GM19099 (cell line): ENCODE measurements around the gene FAM171A2.

Experiments used
- POLR2A ChIP-seq: IDR thresholded peaks from 3 replicates; pipeline ENCODE4 v1.6.1; 2011; ENCODE audit warnings: low read depth; ENCODE audit not compliant: insufficient read length; ENCODE audit errors: extremely low read depth

FAM171A2 gene

DNA sequence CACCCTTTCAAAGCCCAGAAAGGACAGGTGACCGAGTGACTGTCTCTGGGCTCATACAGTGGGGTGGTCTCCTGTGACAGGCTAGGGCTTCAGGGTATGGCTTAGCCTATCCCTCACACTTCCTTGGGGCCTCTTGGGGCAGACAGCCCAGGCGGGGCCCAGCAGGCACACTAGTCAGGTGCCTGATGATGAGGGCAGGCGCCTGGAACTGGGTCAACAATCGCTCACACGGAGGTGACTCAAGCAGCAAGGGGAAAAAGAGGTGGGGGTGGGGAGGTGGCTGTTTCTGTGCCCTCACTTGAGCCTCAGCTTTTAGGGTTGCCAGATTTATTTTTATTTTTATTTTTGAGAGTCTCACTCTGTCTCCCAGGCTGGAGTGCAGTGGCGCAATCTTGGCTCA, 25.0 kb downstream of the FAM171A2 start:
- no peak for TF ChIP-seq POLR2A

DNA sequence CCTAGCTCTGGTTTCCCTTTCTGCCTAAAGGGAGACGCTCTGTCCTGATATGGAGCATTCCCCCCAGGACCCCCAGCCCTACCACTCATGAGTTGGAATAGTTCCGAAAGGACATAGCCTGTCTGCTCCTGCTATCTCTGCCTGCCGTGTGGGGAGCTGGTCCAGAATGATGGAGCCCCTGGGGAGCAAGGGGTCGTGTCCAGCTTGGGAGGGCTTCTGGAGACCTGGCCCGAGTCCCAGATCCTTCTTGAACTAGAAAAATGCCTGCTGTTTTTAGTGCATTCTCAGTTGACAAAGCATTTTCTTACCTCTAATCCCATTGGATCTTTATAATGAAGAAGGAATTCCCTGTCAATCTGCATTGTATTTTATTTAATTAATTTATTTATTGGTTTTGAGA, 27.7 kb downstream of the FAM171A2 start:
- no peak for TF ChIP-seq POLR2A

DNA sequence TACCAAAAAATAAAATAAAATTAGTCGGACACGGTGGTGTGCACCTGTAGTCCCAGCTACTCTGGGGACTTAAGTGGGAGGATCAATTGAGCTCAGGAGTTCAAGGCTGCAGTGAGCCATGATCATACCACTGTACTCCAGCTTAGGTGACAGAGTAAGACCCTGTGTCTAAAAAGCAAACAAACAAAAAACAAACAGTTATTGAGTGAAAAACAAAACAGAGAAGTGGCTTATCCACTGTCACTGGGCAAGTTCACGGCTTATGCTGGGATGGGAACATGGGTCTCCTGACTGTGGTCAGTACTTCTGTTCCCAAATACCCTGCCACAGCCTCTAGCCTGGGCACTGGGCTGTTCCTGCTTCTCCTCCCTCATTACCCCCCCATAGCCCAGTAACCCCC, 28.1 kb downstream of the FAM171A2 start:
- no peak for TF ChIP-seq POLR2A

DNA sequence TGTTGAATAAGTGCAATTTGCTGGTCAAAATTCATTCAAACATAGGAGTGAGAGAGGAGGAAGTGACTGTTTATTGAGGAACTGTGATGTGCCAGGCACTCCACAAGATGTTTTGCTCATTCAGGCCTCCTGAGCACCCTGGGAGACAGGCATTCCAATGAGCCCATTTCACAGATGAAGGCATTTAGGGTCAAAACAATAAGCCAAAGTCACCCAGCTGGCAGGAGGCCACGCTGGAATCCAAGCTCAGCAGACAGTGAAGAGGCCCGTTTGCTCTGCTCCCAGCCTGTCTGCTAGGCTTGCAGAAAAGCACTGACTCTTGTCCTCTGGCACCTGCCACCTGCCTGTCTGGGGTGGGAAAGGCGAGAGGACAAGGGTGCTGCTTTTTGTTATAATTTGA, 28.9 kb downstream of the FAM171A2 start:
- TF ChIP-seq POLR2A = no peak

DNA sequence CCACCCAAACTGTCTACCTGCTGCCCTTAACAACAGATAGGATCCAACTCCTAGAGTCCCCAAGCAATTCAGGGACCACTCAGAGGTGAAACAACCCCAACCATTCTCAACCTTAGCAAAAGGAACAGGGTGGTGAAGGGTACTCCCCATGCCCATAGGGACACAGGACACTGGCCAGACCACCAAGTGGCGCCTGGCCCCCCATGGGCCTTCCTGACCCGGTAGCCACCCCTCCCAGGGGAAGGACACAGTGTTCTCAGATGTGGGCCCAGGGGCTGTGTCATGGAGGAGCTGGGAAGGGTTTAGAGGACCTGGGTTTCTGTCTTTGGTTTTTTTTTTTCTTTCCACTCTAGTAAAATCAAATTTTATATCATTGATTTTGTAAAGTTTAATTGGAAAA, 29.3 kb downstream of the FAM171A2 start:
- no peak for TF ChIP-seq POLR2A

DNA sequence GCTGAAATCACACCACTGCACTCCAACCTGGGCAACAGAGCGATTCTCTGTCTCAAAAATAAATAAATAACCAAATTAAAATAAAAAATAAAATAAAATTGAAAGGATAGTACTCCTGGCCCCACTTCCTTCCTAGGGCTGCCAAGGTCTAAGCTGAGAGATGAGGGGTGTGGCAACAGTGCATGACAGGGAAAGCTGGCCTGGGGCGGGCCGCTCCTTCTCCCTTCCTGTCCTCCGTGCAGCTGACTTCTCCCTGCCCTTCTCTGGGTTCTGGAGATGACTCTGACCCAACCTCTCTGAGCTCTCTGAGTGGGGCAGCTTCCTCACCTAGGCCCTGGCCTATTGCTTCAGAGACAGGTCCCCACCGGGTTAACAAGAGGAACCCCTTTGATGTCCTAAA, 30.3 kb downstream of the FAM171A2 start:
- no peak for TF ChIP-seq POLR2A

DNA sequence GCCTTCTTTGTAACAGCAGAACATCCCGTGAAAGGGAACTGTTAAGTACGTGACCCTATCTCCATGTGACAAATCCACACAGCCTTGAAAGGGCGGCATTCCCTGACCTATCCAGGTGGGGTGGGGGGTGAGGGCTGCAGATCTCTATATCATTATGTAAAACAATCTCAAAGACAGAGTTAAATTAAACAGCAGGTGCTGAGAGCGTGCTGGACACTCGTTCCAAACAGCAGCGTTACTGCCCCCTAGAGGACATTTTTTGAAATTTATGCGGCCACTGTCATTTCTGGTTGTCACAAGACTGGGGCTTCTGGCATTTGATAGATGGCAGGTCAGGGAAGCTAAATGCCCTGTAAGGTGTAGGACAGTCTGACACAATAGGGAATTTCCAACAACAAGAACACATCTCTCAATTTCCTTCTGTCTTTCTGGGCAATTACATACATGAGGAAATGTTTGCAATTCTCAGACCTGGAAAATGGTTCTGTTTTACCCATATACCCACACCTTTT, 32.3 kb downstream of the FAM171A2 start:
- TF ChIP-seq POLR2A = no peak

DNA sequence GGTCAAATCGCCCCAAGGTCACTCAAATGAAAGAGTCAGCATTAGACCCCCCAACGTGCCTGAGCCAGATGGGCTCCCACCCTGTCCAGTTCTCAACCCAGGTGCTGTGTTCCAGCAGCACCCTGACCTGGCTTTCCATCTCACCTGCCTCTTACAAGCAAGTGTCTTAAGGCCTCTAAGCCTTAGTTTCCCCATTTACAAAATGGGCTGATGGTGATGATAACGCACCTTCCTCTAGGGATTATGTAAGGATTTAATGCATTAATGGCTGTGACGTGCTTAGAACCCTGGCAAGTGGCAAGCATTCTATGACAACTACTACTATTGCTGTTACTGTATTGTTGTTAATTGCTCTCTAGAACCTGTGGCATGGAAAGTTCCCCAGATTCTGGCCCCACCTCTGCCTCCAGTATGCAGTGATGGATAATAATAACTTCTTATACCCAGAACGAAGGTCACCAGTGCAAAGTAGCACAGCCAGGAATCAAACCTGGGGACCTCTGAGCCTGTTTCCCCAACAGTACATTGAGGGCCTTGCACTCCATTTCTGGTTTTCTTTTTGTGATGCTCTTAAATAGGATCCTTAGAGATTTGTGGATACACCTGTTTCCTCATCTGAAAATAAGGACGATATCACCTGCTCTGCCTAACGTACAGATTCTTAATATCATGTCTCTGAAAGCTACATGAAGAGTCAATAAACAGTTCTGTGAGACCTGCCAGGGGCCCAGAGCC, 35.8 kb downstream of the FAM171A2 start:
- TF ChIP-seq POLR2A = no peak

DNA sequence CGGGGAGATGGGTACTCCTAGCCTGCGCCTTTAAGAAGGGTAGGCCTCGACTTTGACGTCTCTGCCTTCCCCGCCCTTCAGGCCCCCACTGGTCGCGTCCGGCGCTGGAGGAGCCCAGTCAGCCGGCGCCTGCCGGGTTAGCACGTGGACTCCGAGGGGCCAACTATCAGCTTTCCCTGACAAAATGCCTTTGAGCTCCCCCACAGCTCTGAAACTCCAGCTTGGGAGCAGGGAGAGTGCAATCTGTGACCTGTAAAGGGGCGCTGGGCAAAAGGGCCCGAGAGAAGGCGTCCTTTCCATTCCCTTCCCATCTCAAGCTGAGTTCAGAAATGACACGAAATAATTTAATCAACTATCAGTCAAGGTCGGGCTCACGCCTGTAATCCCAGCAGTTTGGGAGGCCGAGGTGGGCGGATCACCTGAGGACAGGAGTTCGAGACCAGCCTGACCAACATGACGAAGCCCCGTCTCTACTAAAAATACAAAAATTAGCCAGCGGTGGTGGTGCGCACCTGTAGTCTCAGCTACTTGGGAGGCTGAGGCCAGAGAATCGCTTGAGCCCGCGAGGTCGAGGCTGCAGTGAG, 36.7 kb downstream of the FAM171A2 start:
- TF ChIP-seq POLR2A = peak; percentile 23

DNA sequence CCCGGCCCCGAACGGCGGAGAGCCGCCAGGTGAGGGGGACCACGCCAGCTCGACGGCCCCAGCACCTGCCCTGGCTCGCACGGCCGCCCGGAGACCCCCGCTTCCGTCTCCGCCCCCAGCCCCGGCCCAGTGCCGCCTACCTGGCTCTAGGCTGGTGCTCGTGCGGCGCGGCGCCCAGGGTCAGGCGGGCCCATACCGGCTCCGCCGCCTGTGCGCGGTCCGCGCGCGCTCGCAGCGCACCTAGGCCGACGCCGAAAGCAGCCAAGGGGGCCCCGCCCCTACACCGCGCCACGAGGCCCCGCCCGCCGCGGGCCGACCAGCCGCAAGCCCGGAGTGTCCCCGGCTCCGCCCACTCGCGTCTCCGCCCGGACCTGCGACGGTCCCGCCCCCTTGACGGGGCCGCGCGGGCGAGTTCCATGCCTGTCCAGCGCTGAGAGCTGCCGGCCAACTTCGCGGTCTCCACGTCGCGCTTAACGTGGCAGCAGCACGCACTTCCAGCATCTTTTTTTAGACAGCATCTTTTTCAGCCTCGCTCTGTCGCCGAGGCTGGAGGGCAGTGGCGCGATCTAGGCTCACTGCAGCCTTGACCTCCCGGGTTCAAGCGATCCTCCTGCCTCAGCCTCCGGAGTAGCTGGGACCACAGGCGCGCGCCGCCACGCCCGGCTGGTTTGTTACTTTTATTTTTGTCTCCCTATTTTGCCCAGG, 38.9 kb downstream of the FAM171A2 start, which contains the start of gene SLC25A39:
SLC25A39 (minus strand) TSS at position 253 of the 705 bp plus-strand sequence. CDS start 1,261 bp downstream, outside the sequence.
- TF ChIP-seq POLR2A = peak; percentile 86

DNA sequence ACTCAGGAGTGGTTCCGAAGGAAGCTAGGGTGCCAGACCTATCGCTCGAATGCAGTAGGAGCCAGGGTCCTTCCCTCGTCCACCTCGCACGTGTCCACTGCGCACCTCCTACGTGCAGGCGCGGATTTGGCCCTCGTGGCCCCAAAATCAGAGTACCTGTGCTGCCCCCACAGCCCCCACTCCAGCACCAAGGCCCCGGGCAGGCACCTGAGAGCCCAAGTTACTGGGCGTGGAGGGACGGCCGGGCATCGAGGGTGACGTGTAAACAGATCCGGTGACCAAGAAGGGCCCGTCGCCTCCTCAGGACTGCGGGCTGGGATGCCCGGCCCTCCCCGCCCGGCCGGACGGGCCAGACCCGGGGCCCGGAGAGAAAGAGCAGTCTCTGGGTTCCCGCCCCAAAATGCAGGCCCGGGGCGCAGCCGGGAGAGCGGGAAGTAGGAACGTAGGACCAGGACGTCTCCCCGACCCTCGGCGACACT, 39.5 kb downstream of the FAM171A2 start:
- TF ChIP-seq POLR2A = no peak

DNA sequence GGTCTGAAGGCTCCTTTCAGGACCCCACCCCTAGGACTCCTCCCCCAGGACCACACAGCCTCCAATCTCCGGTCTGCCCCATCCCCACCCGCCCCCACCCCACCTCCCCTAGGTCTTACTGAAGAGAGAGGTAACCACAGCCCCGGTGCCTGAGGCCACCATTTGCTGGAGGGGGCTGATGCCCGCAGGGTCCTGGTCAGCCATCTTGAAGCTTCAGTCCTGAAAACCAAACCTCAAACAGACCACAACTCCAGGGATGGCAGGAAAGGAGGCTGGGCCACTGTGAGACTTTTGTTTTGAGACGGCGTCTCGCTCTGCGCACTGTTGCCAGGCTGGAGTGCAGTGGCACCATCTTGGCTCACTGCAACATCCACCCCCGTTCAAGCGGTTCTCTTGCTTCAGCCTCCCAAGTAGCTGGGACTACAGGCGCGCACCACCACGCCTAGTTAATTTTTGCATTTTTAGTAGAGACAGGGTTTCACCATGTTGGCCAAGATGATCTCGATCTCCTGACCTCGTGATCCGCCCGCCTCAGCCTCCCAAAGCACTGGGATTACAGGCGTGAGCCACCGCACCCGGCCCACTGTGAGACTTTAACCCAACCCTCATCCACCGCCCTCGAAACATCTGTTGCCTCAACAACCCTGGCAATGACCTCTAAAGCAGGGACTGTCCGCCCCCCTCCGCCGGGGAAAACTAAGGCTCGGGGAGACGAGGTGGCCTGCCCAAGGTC, 40.1 kb downstream of the FAM171A2 start:
- no peak for TF ChIP-seq POLR2A

DNA sequence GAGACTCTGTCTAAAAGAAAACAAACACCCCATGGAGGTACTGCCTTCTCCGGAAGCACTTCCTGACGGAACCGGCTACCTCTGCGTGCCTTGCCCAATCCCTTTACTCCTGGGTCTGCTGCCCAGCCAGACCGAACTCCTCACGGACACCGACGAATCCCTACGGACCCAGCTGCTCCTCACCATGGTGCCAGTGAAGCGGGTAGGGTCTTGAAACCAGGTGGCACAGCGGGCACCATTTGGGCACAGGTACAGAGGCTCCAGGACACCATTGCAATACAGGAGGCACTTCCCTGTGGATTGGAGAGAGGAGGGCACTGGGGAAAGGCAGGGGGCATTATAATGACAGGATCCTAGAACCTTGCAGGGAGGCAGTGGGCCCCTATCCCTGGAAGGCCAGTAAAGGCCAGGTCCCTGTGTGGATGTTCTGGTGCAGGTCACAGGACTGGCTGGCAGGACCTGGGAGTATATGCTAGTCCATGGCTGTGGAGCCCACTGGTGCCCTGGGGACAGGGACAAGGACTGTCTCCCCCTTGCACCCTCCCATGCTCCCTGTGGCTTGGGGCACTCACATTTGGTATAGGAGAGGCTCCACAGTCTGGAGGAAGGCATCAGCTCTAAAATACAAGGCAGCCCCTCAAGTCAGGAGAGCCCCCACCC, 41.3 kb downstream of the FAM171A2 start:
- TF ChIP-seq POLR2A = no peak
